Measurements from ENCODE around the gene ZNF496. TPM values are rescaled to one million over a fixed set of nuclear protein-coding genes. Genes with fewer than 3 reads are reported as not detected.

The ZNF496 gene
- total and polyA plus RNA-seq, 9 of the 15 experiments (the other 6 are each of a cell fraction or from before 2014, with no cell fraction given), result 4.3 to 54.0 (median 31.3) TPM

- 0 out of 2 replicates have a peak, but pooled peaks have one; percentile 53 for TF ChIP-seq CXXC5 (CRISPR knock-in tag; IDR thresholded peaks at IDR 0.05)
- TF ChIP-seq PRPF4 (IDR thresholded peaks at IDR 0.05; ENCODE audit: insufficient read depth, low read depth, low read length, poor library complexity, severe bottlenecking), result no peak
- 0 out of 2 replicates have a peak, but pooled peaks have one; percentile 23 for TF ChIP-seq ZNF143 (CRISPR knock-in tag; IDR thresholded peaks at IDR 0.05)
- peak; percentile 16; the same call in 1 of the 2 replicates for TF ChIP-seq ZNF583 (CRISPR knock-in tag; IDR thresholded peaks at IDR 0.05)
- TF ChIP-seq EGR1 (conservative IDR thresholded peaks at IDR 0.05), result peak; percentile 22; the same call in 1 of the 2 replicates
- peak; percentile 18 for TF ChIP-seq PRDM10 (IDR thresholded peaks at IDR 0.05; ENCODE audit: partially characterized antibody)
- TF ChIP-seq TOE1 (IDR thresholded peaks at IDR 0.05; ENCODE audit: borderline replicate concordance), result no peak
- TF ChIP-seq TOE1 (CRISPR knock-in tag; IDR thresholded peaks at IDR 0.05; ENCODE audit: borderline replicate concordance, low read depth), result no peak
- peak; percentile 77; the same call in 1 of the 2 replicates for TF ChIP-seq FOXK1 (CRISPR knock-in tag; IDR thresholded peaks at IDR 0.05; ENCODE audit: borderline replicate concordance)
- no peak for TF ChIP-seq ZEB2 (IDR thresholded peaks at IDR 0.05)
- 0 out of 2 replicates have a peak, but pooled peaks have one; percentile 60 for TF ChIP-seq NFRKB (IDR thresholded peaks at IDR 0.05; ENCODE audit: low read depth)
- TF ChIP-seq JUN (IDR thresholded peaks at IDR 0.05; ENCODE audit: borderline replicate concordance, low read depth, low read length), result no peak
- TF ChIP-seq JUN (CRISPR knock-in tag; IDR thresholded peaks at IDR 0.05; ENCODE audit: borderline replicate concordance), result peak; percentile 59; the same call in 1 of the 2 replicates
- peak; percentile 45; the same call in 1 of the 2 replicates for TF ChIP-seq ZNF224 (CRISPR knock-in tag; IDR thresholded peaks at IDR 0.05)
- TF ChIP-seq SIN3A (IDR thresholded peaks at IDR 0.05; ENCODE audit: borderline replicate concordance in 2 of 2, control insufficient read depth in 1 of 2, low read depth in 2 of 2, low read length in 2 of 2), result peak in 1 of 2 experiments; percentile 85; a peak in 3 of 4 replicates
- TF ChIP-seq DLX4 (CRISPR knock-in tag; IDR thresholded peaks at IDR 0.05), result no peak
- peak in 1 of 2 experiments; percentile 81; a peak in 2 of 4 replicates for TF ChIP-seq TEAD1 (CRISPR knock-in tag; IDR thresholded peaks at IDR 0.05)
- TF ChIP-seq POLR2G (IDR thresholded peaks at IDR 0.05; ENCODE audit: low read depth, low read length), result peak; percentile 71
- 0 out of 4 replicates have a peak, but pooled peaks of 1 of the 2 experiments have one; percentile 30 for TF ChIP-seq MLX (CRISPR knock-in tag; conservative IDR thresholded peaks at IDR 0.05)
- TF ChIP-seq NRF1 (conservative IDR thresholded peaks at IDR 0.05 in 1 of 2, IDR thresholded peaks at IDR 0.05 in 1 of 2), result peak; percentile 79 to 82
Observed at GRCh38 chr1:247332215-247332622, 552 bp upstream of the ZNF496 start (continued).
